Lung (tissue), 12 donors: ENCODE results near the gene CPT1C. TPM values are rescaled to one million over a fixed set of nuclear protein-coding genes. Genes with fewer than 3 reads are reported as not detected.

ENCODE experiments used
- ATAC-seq: fragments of 200-7000 bp; cut with Tn5 transposase; one replicate; pipeline ENCODE4 v1.9.1; 2020; ENCODE audit warnings: moderate number of reproducible peaks; ENCODE audit not compliant: insufficient read depth, low FRiP score
- DNase-seq, 3 donors: peaks; one replicate each; pipeline ENCODE4 v3.0.0-alpha.2; 2013 to 2017
- H3K27ac ChIP-seq, 2 donors: one replicate each; pipeline ENCODE4 v1.5.1; 2013; ENCODE audit warnings: mild to moderate bottlenecking in 2 of 2, moderate library complexity in 2 of 2, control low read depth in 1 of 2, inconsistent platforms in 1 of 2, low read depth in 1 of 2, low read length in 1 of 2
- H3K27me3 ChIP-seq, 3 donors: one replicate each; pipeline ENCODE4 v1.5.1; 2013; ENCODE audit warnings: low read length in 2 of 3; ENCODE audit not compliant: control insufficient read depth in 3 of 3, insufficient read depth in 3 of 3
- H3K36me3 ChIP-seq, 4 donors: one replicate each; pipeline ENCODE4 v1.5.1; 2013; ENCODE audit warnings: low read length in 4 of 4, mild to moderate bottlenecking in 1 of 4, moderate library complexity in 1 of 4; ENCODE audit not compliant: control insufficient read depth in 4 of 4, insufficient read depth in 4 of 4
- H3K4me1 ChIP-seq, 5 donors: one replicate each; pipeline ENCODE4 v1.5.1; 2013; ENCODE audit warnings: low read length in 5 of 5, mild to moderate bottlenecking in 2 of 5, moderate library complexity in 1 of 5; ENCODE audit not compliant: control insufficient read depth in 5 of 5, insufficient read depth in 5 of 5
- H3K4me3 ChIP-seq: one replicate; pipeline ENCODE4 v1.5.1; 2013; ENCODE audit warnings: mild to moderate bottlenecking, control low read depth, moderate library complexity
- H3K9ac ChIP-seq, 2 donors: one replicate each; pipeline ENCODE4 v1.5.1; 2013; ENCODE audit warnings: low read length in 2 of 2, control low read depth in 1 of 2; ENCODE audit not compliant: insufficient read depth in 1 of 2
- H3K9me3 ChIP-seq, 4 donors: one replicate each; pipeline ENCODE4 v1.5.1; 2013; ENCODE audit warnings: low read length in 3 of 4, mild to moderate bottlenecking in 1 of 4, moderate library complexity in 1 of 4; ENCODE audit not compliant: control insufficient read depth in 4 of 4, insufficient read depth in 3 of 4
- WGBS, 2 donors: extraction: QIAGEN DNeasy Blood & Tissue Kit; methylation state at CpG; one replicate each; pipeline ENCODE4 v1.1.7; 2013; 5-methylcytosine and 5-hydroxymethylcytosine counted together
- polyA plus RNA-seq, 2 donors: library from polyadenylated mRNA; stranded (reverse); fragments of 200-250 nt; gene quantifications; one replicate each; pipeline ENCODE4 v1.2.1, GENCODE V29; 2013
- total RNA-seq, 2 donors: library from RNA; depleted of rRNA in 1 of 2; stranded (reverse); fragments of >200 nt in 1 of 2; gene quantifications; one replicate each; pipeline ENCODE4 v1.2.1, GENCODE V29; 2014 to 2021
- TF ChIP-seq, protein P1 (sequence below): IDR thresholded peaks from 2 replicates; pipeline ENCODE4 v1.5.1; 2012; ENCODE audit warnings: mild to moderate bottlenecking; ENCODE audit errors: control extremely low read depth, extremely low read depth
- donor health status: control.
- donor health status: control.
- donor health status: Bipolar disorder and iron deficiency.
- donor health status: healthy.
- donor health status: DM: yes; HTN: yes; CAD: no.

Gene CPT1C
- total and polyA plus RNA-seq, 4 donors, result 2.7 to 5.9 (median 3.5) TPM

DNA sequence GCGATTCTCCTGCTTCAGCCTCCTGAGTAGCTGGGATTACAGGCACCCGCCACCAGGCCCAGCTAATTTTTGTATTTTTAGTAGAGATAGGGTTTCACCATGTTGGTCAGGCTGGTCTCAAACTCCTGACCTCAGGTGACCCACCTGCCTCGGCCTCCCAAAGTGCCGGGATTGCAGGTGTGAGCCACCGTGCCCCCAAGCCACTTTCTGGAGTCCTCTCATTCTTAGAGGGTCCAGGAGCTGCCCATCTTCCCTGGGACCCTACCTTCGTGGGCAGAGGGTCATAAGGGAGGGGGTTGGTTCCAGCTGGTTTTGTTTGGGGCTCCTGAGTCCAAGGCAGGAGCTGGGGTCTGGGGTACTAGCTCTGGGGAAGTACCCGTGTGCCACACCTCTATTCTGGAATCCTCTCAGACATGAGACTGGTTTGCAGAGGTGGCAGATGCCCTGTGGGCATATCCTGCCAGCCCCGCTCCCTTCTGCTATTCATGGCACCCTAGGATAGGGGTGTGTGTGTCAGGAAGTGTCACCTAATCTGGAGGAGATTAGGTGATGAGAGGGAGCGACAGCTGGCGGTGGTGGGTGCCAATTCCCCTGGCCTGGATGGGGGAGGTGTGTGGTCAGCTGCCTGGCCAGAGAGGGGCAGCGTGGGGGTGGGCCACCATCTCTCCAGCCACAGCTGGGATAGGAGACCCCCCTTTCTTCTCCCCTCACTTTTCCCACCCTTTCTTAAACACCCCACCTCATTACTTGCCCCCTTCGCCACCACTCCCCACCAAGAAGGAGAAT lies 11.7 kb upstream of the CPT1C start:
- WGBS, 2 donors, result 63 to 81% methylated on average over 12 of the region's 12 CpGs
- Histone ChIP-seq H3K4me3 (no peak overlapping the region), H3K27ac (peak overlapping the region in 1 of 2 donors; percentile 1), H3K4me1 (peaks cover 9 to 31% (median 16%) of the 10 kb centered on the region in 5 donors), H3K9ac (no peak overlapping the region), H3K27me3 (no peaks in the 10 kb centered on the region), H3K9me3 (no peaks in the 10 kb centered on the region), H3K36me3 (peaks cover 0 to 24% (median 19%) of the 10 kb centered on the region in 4 donors)
- TF ChIP-seq, protein P1, sequence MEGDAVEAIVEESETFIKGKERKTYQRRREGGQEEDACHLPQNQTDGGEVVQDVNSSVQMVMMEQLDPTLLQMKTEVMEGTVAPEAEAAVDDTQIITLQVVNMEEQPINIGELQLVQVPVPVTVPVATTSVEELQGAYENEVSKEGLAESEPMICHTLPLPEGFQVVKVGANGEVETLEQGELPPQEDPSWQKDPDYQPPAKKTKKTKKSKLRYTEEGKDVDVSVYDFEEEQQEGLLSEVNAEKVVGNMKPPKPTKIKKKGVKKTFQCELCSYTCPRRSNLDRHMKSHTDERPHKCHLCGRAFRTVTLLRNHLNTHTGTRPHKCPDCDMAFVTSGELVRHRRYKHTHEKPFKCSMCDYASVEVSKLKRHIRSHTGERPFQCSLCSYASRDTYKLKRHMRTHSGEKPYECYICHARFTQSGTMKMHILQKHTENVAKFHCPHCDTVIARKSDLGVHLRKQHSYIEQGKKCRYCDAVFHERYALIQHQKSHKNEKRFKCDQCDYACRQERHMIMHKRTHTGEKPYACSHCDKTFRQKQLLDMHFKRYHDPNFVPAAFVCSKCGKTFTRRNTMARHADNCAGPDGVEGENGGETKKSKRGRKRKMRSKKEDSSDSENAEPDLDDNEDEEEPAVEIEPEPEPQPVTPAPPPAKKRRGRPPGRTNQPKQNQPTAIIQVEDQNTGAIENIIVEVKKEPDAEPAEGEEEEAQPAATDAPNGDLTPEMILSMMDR, result no peak
- DNase-seq (peak; percentile 33 to 49 (median 37)), ATAC-seq (no peak)

- Histone ChIP-seq H3K36me3 (peaks cover 0 to 28% (median 25%) of the 10 kb centered on the region in 4 donors), H3K9ac (peak overlapping the region in 1 of 2 donors; percentile 7), H3K27ac (no peak overlapping the region), H3K4me3 (no peak overlapping the region), H3K9me3 (no peaks in the 10 kb centered on the region), H3K4me1 (peaks cover 9 to 31% (median 16%) of the 10 kb centered on the region in 5 donors), H3K27me3 (no peaks in the 10 kb centered on the region)
- no peak for ATAC-seq
- peak in 1 of 3 donors; percentile 14 for DNase-seq
- WGBS, 2 donors, result 65 to 71% methylated on average over 10 of the region's 10 CpGs
- TF ChIP-seq, protein P1, result no peak
These were observed 11.0 kb upstream of the CPT1C start for GRCh38 chr19:49679771-49680413.

GRCh38 chr19:49680421-49681351 lies 10.2 kb upstream of the CPT1C start:
- H3K27ac ChIP-seq, result peak overlapping the region; percentile 17 to 42
- no peaks in the 10 kb centered on the region for H3K27me3 ChIP-seq
- peak overlapping the region in 1 of 2 donors; percentile 7 for H3K9ac ChIP-seq
- TF ChIP-seq, protein P1, result peak; percentile 98
- H3K4me1 ChIP-seq, result peaks cover 9 to 31% (median 16%) of the 10 kb centered on the region in 5 donors
- H3K36me3 ChIP-seq, result peaks cover 0 to 34% (median 29%) of the 10 kb centered on the region in 4 donors
- DNase-seq (peak; percentile 98), ATAC-seq (no peak)
- no peak overlapping the region for H3K4me3 ChIP-seq
- WGBS, 2 donors, result 36 to 40% methylated on average over 40 of the region's 40 CpGs
- H3K9me3 ChIP-seq, result no peaks in the 10 kb centered on the region
